ENCODE data around the gene FARS2. TPM values are rescaled to one million over a fixed set of nuclear protein-coding genes. Genes with fewer than 3 reads are reported as not detected.

FARS2 gene
- total and polyA plus RNA-seq, 9 of the 15 experiments (the other 6 are each of a cell fraction or from before 2014, with no cell fraction given), result 16.5 to 62.2 (median 27.0) TPM

DNA sequence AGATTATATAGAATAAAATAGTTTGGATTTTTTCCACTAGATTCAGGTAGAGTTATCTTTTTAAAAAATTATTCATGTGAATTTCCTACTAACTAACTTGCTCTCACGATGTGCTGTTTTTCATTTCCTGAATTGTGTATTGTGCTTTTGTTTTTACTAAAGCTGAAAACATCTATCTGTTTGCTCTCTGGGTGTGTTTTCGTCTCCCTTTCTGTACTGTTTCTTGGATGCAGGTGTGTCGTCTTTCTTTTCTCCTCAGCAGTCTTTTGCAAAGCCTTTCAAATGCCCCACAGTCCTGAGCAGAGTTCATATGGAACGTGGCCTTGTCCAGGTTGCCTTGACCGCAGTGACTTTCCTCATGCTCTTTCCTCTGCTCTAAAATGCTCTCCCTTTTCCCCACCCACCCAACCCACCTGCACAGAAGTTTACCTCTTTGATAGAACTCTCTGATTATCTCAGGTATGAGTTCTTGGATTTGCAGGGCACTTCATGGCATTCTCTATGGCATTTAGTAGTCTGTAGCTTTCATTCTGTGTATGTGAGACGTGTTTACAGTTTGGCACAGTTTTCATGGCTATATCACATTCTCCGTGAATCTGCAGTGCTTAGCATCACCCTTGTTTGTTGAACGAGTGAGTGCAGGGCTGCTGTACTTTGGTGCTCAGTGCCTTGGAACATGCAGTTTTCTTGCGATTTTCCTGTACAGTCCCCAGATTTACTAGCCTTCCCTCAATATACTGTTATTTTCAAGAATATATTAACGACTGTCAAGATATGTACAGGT lies 77.1 kb downstream of the FARS2 start:
- ATAC-seq (no peak), DNase-seq (ENCODE audit: extremely low read depth in 1 of 4, low spot score in 3 of 4) (no peak), FAIRE-seq (no peak)
- H3K9me1 ChIP-seq (ENCODE audit: control insufficient read depth, insufficient read depth, low read length), result no peaks in the 10 kb centered on the region
- intact Hi-C loops (cut with micrococcal nuclease) (no loop called here), in situ Hi-C loops (cut with MboI) (no loop called here)
- H3K9ac ChIP-seq (ENCODE audit: insufficient read depth in 1 of 2, low read depth in 2 of 2, low read length in 2 of 2), result no peak overlapping the region
- H3K27ac ChIP-seq (ENCODE audit: extremely low read depth, low read depth, low read length), result no peak overlapping the region
- H2AFZ ChIP-seq (ENCODE audit: low read depth, low read length), result no peak overlapping the region
- 40% methylated on average over 9 of the region's 10 CpGs for WGBS (ENCODE audit: insufficient coverage, low coverage, missing lambda C conversion rate)
- no peaks in the 10 kb centered on the region for H3K9me3 ChIP-seq (replicated peaks; ENCODE audit: control insufficient read depth, insufficient read depth, low read depth, low read length)
- H4K20me1 ChIP-seq (replicated peaks; ENCODE audit: control insufficient read depth, insufficient read depth, low read length), result no peaks in the 10 kb centered on the region
- TF ChIP-seq XRCC3 (IDR thresholded peaks at IDR 0.05) (no peak), ELF2 (CRISPR knock-in tag; IDR thresholded peaks at IDR 0.05) (no peak), GTF2F1 (IDR thresholded peaks at IDR 0.05; ENCODE audit: low read depth, low read length) (no peak), HLTF (IDR thresholded peaks at IDR 0.05) (no peak), TOE1 (IDR thresholded peaks at IDR 0.05; ENCODE audit: borderline replicate concordance) (no peak), TOE1 (CRISPR knock-in tag; IDR thresholded peaks at IDR 0.05; ENCODE audit: borderline replicate concordance, low read depth) (no peak), BRD9 (IDR thresholded peaks at IDR 0.05; ENCODE audit: low read depth, partially characterized antibody) (no peak), RUNX1 (IDR thresholded peaks at IDR 0.05; ENCODE audit: low read depth) (no peak), EGR1 (conservative IDR thresholded peaks at IDR 0.05) (no peak)
- H3K79me2 ChIP-seq (ENCODE audit: control insufficient read depth, insufficient read depth, low read length), result no peaks in the 10 kb centered on the region
- POLR2A ChIA-PET, result no interaction called here
- H3K4me2 ChIP-seq (ENCODE audit: insufficient read depth, low read length), result no peak overlapping the region
- H3K36me3 ChIP-seq (ENCODE audit: control insufficient read depth, insufficient read depth, low read length), result no peaks in the 10 kb centered on the region
- no peak overlapping the region for H3K4me3 ChIP-seq
- no peaks in the 10 kb centered on the region for H3K27me3 ChIP-seq (ENCODE audit: control insufficient read depth in 2 of 2, insufficient read depth in 2 of 2, low read length in 2 of 2)
- CTCF ChIA-PET (ENCODE audit: low intra/inter-chr PET ratio), result no interaction called here
- no TSS peak for BruUV-seq (replicated peaks)
- H3K4me1 ChIP-seq (replicated peaks in 1 of 2; ENCODE audit: control insufficient read depth in 2 of 2, insufficient read depth in 2 of 2, low read length in 2 of 2), result no peaks in the 10 kb centered on the region
